ENCODE data around the gene SZRD1. TPM values are rescaled to one million over a fixed set of nuclear protein-coding genes. Genes with fewer than 3 reads are reported as not detected.

SZRD1 gene
- total and polyA plus RNA-seq, 2 of the 8 experiments (the other 6 are each of a cell fraction or from before 2014, with no cell fraction given): 97.8 to 108 TPM

GRCh38 chr1:16438924-16439323 lies 71.9 kb downstream of the SZRD1 start (continued):
- no peak for TF ChIP-seq CHD7 (IDR thresholded peaks at IDR 0.05; ENCODE audit: insufficient replicate concordance, low read length)
- no peak for TF ChIP-seq TAF7 (optimal IDR thresholded peaks at IDR 0.05; ENCODE audit: borderline replicate concordance, low read depth, low read length)
- TF ChIP-seq RNF2 (IDR thresholded peaks at IDR 0.05; ENCODE audit: borderline replicate concordance, low read depth, low read length, missing control alignments, poor library complexity, severe bottlenecking): no peak
- TF ChIP-seq USF2 (IDR thresholded peaks at IDR 0.05; ENCODE audit: low read length): no peak
- no peak for TF ChIP-seq RAD21 (IDR thresholded peaks at IDR 0.05 in 1 of 2, conservative IDR thresholded peaks at IDR 0.05 in 1 of 2; ENCODE audit: low read depth in 2 of 2, low read length in 2 of 2)
- TF ChIP-seq CREB1 (IDR thresholded peaks at IDR 0.05): no peak
- no peak for TF ChIP-seq ATF2 (IDR thresholded peaks at IDR 0.05; ENCODE audit: low read length)
- no peak for TF ChIP-seq RBBP5 (IDR thresholded peaks at IDR 0.05; ENCODE audit: borderline replicate concordance, low read depth, low read length)

Data from H1 (cell line).